Activated CD4-positive, alpha-beta T cell treated with anti-CD3 and anti-CD28 coated beads for 48 hours (primary cell): ENCODE data around the gene CUBN.

Source experiments
- DNase-seq: peaks from one replicate; pipeline ENCODE4 v3.0.0-alpha.2; 2020

CUBN gene

GRCh38 chr10:16811765-16812164, 317.8 kb downstream of the CUBN start:
- no peak for DNase-seq

GRCh38 chr10:16811292-16811691, 318.3 kb downstream of the CUBN start:
- no peak for DNase-seq

GRCh38 chr10:16809074-16809718, 320.4 kb downstream of the CUBN start:
- DNase-seq = peak; percentile 74

GRCh38 chr10:16804123-16804522, 325.5 kb downstream of the CUBN start:
- DNase-seq = no peak

- no peak for DNase-seq
These were observed 326.1 kb downstream of the CUBN start for GRCh38 chr10:16803464-16803863.

GRCh38 chr10:16799621-16800020, 330.0 kb downstream of the CUBN start:
- DNase-seq = peak; percentile 30

GRCh38 chr10:16798571-16798970, 331.0 kb downstream of the CUBN start:
- no peak for DNase-seq

GRCh38 chr10:16795410-16796073, 334.1 kb downstream of the CUBN start:
- no peak for DNase-seq

- DNase-seq = no peak
These were observed 335.6 kb downstream of the CUBN start for GRCh38 chr10:16794005-16794404.

GRCh38 chr10:16792675-16793074, 336.9 kb downstream of the CUBN start:
- DNase-seq = no peak

GRCh38 chr10:16789765-16790164, 339.8 kb downstream of the CUBN start:
- no peak for DNase-seq

- no peak for DNase-seq
These were observed 340.4 kb downstream of the CUBN start for GRCh38 chr10:16789261-16789660.

GRCh38 chr10:16788778-16789177, 340.8 kb downstream of the CUBN start:
- no peak for DNase-seq

- DNase-seq = peak; percentile 12
These were observed 341.5 kb downstream of the CUBN start for GRCh38 chr10:16788125-16788524.

GRCh38 chr10:16787361-16787791, 342.2 kb downstream of the CUBN start:
- peak; percentile 69 for DNase-seq

- DNase-seq = no peak
These were observed 349.2 kb downstream of the CUBN start for GRCh38 chr10:16780338-16780880.

GRCh38 chr10:16779384-16779915, 350.2 kb downstream of the CUBN start:
- DNase-seq = peak; percentile 87

GRCh38 chr10:16777473-16778370, 351.9 kb downstream of the CUBN start:
- DNase-seq = peak; percentile 10

GRCh38 chr10:16776896-16777295, 352.7 kb downstream of the CUBN start:
- no peak for DNase-seq
